Small intestine (tissue), 7 donors: ENCODE data around the gene EGFR. TPM values are rescaled to one million over a fixed set of nuclear protein-coding genes. Genes with fewer than 3 reads are reported as not detected.

Source experiments
- DNase-seq, 2 donors: peaks; one replicate each; pipeline versions ENCODE4 v3.0.0 to v3.0.0-alpha.2; 2013
- FAIRE-seq: peaks from 2 replicates; lab custom pipeline; 2012; peaks lifted over from hg19 to GRCh38; lab: Jason Lieb, UNC
- H3K27ac ChIP-seq, 3 donors: one replicate each; pipeline ENCODE4 v1.5.1; 2013; ENCODE audit warnings: low read length in 2 of 3, mild to moderate bottlenecking in 2 of 3, control low read depth in 1 of 3, inconsistent platforms in 1 of 3, low read depth in 1 of 3, moderate library complexity in 1 of 3
- H3K27me3 ChIP-seq, 3 donors: one replicate each; pipeline ENCODE4 v1.6.1; 2013; ENCODE audit warnings: low read length in 3 of 3, inconsistent platforms in 1 of 3; ENCODE audit not compliant: control insufficient read depth in 3 of 3, insufficient read depth in 3 of 3
- H3K36me3 ChIP-seq, 3 donors: one replicate each; pipeline ENCODE4 v1.6.1; 2013; ENCODE audit warnings: low read length in 3 of 3, inconsistent platforms in 1 of 3, low read depth in 1 of 3, mild to moderate bottlenecking in 1 of 3, moderate library complexity in 1 of 3; ENCODE audit not compliant: control insufficient read depth in 3 of 3, insufficient read depth in 2 of 3
- H3K4me1 ChIP-seq, 3 donors: one replicate each; pipeline ENCODE4 v1.6.1; 2013; ENCODE audit warnings: low read length in 2 of 3, inconsistent platforms in 1 of 3, low read depth in 1 of 3, mild to moderate bottlenecking in 1 of 3, moderate library complexity in 1 of 3; ENCODE audit not compliant: control insufficient read depth in 3 of 3, insufficient read depth in 2 of 3
- H3K4me3 ChIP-seq, 3 donors: one replicate each; pipeline ENCODE4 v1.5.1; 2013; ENCODE audit warnings: low read length in 3 of 3, control low read depth in 1 of 3, inconsistent platforms in 1 of 3, low read depth in 1 of 3, mild to moderate bottlenecking in 1 of 3, moderate library complexity in 1 of 3
- H3K9me3 ChIP-seq, 2 donors: one replicate each; pipeline ENCODE4 v1.6.1; 2013; ENCODE audit warnings: low read depth in 1 of 2, low read length in 1 of 2; ENCODE audit not compliant: control insufficient read depth in 2 of 2, insufficient read depth in 1 of 2
- WGBS, 3 donors: extraction: QIAGEN DNeasy Blood & Tissue Kit; methylation state at CpG; one replicate each; pipeline ENCODE4 v1.1.7; 2013; 5-methylcytosine and 5-hydroxymethylcytosine counted together
- polyA plus RNA-seq, 4 donors: library from polyadenylated mRNA; stranded (reverse) in 3 of 4; unstranded in 1 of 4; fragments of 200-250 nt in 3 of 4; fragments of 120-200 nt in 1 of 4; gene quantifications; one replicate each; pipeline versions ENCODE4 v1.2.1 to v1.2.3, GENCODE V29; 2013
- donor health status: healthy with polysubstance abuse.
- donor health status: control.
- donor health status: control.
- donor health status: Bipolar disorder and iron deficiency.
- donor health status: healthy.

EGFR gene
- polyA plus RNA-seq, 4 donors, result 2.2 to 30.5 (median 6.0) TPM

DNA sequence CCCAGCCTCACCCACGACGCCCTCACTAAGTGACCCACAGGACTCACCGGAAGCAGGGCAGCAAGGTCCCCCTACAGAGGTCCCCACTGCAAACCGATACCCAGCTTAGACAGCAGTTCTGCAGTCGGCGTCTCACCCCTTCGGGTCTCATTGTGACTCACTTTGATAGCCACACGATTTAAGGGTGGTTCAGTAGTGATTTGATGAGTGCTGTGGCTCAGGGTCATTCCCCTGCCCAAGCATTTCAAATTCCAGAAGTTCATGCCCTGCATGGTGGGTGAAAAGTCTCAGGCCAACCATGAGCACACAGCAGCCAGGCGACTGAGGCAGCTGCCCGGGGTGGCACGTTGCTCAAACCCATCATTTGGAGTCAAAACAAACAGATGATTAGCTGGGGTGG, 93.2 kb downstream of the EGFR start:
- FAIRE-seq (no peak), DNase-seq (no peak)
- peaks cover 0 to 22% (median 4%) of the 10 kb centered on the region in 3 donors for H3K4me1 ChIP-seq
- 87 to 91% (median 91%) methylated on average over 11 of the region's 11 CpGs for WGBS, 3 donors
- H3K9me3 ChIP-seq, result no peaks in the 10 kb centered on the region
- no peak overlapping the region for H3K27ac ChIP-seq
- H3K4me3 ChIP-seq, result no peak overlapping the region
- H3K27me3 ChIP-seq, result no peaks in the 10 kb centered on the region
- H3K36me3 ChIP-seq, result peaks cover 0 to 14% (median 0%) of the 10 kb centered on the region in 3 donors

DNA sequence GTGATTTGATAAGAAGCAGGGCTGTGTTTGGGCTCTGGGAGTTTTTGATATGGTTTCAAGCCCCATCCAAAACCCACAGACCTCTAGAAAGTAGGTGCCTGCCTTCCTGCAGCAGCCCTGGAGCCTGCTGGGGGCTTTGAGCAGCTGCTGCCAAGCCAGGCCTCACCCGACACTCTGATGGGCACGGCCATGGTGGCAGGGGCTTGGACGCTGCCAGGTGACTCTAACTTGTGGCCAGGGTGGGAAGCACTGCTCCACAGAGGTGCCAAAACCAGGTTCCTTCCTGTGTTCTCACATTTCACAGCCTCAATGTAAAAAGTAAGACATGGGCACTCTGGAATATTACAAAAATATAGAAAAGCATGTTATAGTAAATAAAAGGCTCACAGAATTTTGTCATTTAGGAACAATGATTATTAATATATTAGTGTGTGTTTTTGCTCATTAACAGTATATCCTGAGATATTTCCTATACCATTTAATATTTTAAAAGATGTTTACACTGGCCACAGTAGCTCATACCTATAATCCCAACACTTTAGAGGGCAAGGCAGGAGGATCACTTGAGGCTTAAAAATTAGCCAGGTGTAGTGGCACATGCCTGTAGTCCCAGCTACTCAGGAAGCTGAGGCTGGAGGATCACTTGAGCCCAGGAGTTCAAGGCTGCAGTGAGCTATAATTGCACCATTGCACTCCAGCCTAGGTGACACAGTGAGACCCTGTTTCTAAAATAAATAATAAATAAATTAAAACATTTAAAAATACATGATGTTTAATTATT, 95.1 kb downstream of the EGFR start:
- Histone ChIP-seq H3K27me3 (no peaks in the 10 kb centered on the region), H3K9me3 (no peaks in the 10 kb centered on the region), H3K4me1 (peaks cover 0 to 15% (median 4%) of the 10 kb centered on the region in 3 donors), H3K4me3 (no peak overlapping the region), H3K27ac (no peak overlapping the region), H3K36me3 (peaks cover 0 to 17% (median 0%) of the 10 kb centered on the region in 3 donors)
- 77 to 92% (median 86%) methylated on average over 3 of the region's 3 CpGs for WGBS, 3 donors
- FAIRE-seq (no peak), DNase-seq (no peak)

DNA sequence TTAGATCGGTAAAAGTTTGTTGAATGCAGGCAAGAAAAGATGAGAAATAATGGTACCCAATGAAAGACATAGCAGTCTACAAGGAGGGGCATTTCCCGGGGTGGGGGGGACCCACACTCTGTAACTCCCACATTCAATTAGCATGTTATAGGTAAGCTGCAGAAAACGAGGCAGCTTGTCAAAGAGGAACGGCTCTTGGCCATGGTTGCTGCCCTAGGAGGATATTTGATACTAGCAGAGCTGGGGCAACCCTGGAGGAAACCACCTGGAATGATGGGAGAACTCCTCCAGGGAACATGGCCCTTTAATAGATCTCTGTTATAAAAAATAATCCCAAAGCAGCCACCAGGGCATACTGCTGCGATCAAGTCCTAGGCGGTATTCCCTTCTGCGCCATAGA, 98.5 kb downstream of the EGFR start:
- no peaks in the 10 kb centered on the region for H3K9me3 ChIP-seq
- DNase-seq, result no peak
- no peak for FAIRE-seq
- no peaks in the 10 kb centered on the region for H3K27me3 ChIP-seq
- 84 to 94% (median 91%) methylated on average over 7 of the region's 7 CpGs for WGBS, 3 donors
- no peak overlapping the region for H3K27ac ChIP-seq
- H3K36me3 ChIP-seq, result peaks cover 0 to 14% (median 0%) of the 10 kb centered on the region in 3 donors
- peaks cover 0 to 15% (median 9%) of the 10 kb centered on the region in 3 donors for H3K4me1 ChIP-seq
- no peak overlapping the region for H3K4me3 ChIP-seq

DNA sequence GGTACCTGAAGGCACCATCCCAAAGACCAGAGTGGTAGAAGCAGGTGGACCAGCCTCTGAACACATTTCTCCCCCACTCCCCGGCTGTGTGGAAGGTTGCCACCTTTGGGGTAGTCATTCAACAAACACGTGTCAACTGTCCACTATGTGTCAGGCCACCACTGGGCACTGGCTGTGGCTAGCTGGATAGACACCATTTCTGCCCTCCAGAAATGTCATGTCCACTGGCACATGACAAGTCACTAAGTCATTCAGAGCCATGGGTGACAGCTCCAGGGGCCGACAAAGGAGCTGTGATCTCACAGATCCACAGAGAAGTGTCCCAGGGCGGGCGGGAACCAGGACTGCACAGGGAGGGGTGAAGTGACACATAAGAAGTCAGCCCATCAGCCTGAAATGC, 99.6 kb downstream of the EGFR start:
- Histone ChIP-seq H3K4me3 (no peak overlapping the region), H3K27me3 (no peaks in the 10 kb centered on the region), H3K36me3 (peaks cover 0 to 11% (median 0%) of the 10 kb centered on the region in 3 donors), H3K9me3 (no peaks in the 10 kb centered on the region), H3K4me1 (peaks cover 0 to 15% (median 9%) of the 10 kb centered on the region in 3 donors), H3K27ac (no peak overlapping the region)
- FAIRE-seq (no peak), DNase-seq (no peak)
- WGBS, 3 donors, result 90 to 93% (median 92%) methylated on average over 5 of the region's 5 CpGs

DNA sequence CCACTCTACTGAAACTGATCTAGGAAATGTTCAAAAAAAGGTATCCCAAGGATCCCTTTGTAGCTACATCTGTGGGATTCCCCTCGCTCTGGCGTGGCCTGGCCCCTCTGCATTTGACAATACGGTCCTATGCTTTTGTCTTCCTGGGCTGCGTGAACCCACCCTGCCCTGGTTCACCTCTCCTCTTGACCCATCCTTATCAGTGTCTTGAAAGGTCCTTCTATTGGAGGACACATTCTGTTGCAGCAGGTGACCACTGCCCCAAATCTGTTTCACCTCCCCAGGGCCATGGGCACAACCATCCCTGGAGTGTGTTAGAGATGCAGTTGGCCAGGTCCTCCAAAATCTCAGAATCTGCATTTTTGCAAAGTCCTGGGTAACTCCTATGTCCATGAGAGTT, 100.8 kb downstream of the EGFR start:
- no peak for DNase-seq
- H3K4me1 ChIP-seq, result peaks cover 0 to 15% (median 9%) of the 10 kb centered on the region in 3 donors
- H3K27me3 ChIP-seq, result no peaks in the 10 kb centered on the region
- FAIRE-seq, result no peak
- H3K9me3 ChIP-seq, result no peaks in the 10 kb centered on the region
- no peak overlapping the region for H3K4me3 ChIP-seq
- 92 to 100% (median 97%) methylated on average over 4 of the region's 4 CpGs for whole genome bisulfite sequencing, 3 donors
- H3K27ac ChIP-seq, result peak overlapping the region in 1 of 3 donors; percentile 73
- peaks cover 0 to 11% (median 0%) of the 10 kb centered on the region in 3 donors for H3K36me3 ChIP-seq

DNA sequence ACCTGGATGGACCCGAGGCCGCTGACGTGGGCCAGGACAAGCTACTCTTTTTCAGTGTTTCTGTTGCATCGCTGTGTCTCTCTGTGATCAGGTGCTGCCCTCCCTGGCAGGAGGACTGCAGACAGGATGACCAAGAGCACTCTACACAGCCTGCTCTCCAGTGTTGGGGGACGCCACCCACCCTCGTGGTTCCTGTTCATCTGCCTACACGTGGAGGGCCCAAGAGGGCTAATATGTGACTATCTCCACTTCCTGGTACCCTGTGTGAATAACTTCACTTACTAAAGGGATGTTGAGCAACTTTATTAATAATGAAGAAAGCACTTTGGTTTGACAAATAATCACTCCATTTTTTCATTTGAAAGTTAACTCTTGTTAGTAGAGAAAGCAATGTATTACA, 101.3 kb downstream of the EGFR start:
- FAIRE-seq, result no peak

DNA sequence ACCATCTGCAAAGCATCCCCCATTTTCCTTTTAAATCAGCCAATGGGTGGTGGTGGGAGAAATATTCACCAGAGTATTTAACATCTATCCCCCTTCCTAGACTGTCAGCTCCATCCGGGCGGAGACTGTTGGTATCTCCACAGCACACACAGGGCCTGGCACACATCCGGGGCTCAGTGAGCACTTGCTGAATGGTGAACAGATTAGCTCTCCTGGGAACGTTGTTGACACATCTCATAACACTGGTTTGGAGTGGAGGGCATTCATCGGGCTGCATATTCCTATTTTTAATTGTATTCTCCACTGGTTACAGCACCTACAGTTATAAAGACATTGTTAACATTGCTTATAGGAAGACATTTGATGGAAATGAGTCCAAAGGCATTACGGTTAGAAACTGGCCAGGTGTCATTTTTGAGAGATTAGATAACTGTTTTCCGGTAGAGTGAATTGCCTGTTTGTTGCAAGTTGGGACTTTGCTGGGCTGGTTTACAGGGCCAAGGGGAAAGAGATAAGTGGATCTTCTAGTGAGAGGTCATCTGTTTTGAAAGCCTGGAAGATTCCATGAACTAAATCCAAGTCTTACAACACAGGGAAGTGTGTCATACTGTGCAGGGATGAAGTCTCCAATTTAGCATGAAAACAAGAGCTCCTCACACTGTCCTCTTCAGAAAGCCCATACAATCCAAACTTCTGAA, 101.8 kb downstream of the EGFR start:
- H3K27ac ChIP-seq, result peak overlapping the region in 2 of 3 donors; percentile 73 to 75
- FAIRE-seq, result no peak
- no peaks in the 10 kb centered on the region for H3K9me3 ChIP-seq
- peak; percentile 49 to 81 for DNase-seq
- WGBS, 3 donors, result 16 to 47% (median 33%) methylated on average over 7 of the region's 7 CpGs
- no peaks in the 10 kb centered on the region for H3K27me3 ChIP-seq
- H3K4me1 ChIP-seq, result peaks cover 0 to 18% (median 9%) of the 10 kb centered on the region in 3 donors
- no peak overlapping the region for H3K4me3 ChIP-seq
- H3K36me3 ChIP-seq, result peaks cover 0 to 14% (median 0%) of the 10 kb centered on the region in 3 donors

More for the DNA sequence above, 101.3 kb downstream of the EGFR start:
- 73 to 76% (median 76%) methylated on average over 7 of the region's 7 CpGs for WGBS, 3 donors
- Histone ChIP-seq H3K27me3 (no peaks in the 10 kb centered on the region), H3K27ac (peak overlapping the region in 2 of 3 donors; percentile 73 to 75), H3K9me3 (no peaks in the 10 kb centered on the region), H3K4me3 (no peak overlapping the region), H3K4me1 (peaks cover 0 to 15% (median 9%) of the 10 kb centered on the region in 3 donors), H3K36me3 (peaks cover 0 to 14% (median 0%) of the 10 kb centered on the region in 3 donors)
- DNase-seq, result no peak

DNA sequence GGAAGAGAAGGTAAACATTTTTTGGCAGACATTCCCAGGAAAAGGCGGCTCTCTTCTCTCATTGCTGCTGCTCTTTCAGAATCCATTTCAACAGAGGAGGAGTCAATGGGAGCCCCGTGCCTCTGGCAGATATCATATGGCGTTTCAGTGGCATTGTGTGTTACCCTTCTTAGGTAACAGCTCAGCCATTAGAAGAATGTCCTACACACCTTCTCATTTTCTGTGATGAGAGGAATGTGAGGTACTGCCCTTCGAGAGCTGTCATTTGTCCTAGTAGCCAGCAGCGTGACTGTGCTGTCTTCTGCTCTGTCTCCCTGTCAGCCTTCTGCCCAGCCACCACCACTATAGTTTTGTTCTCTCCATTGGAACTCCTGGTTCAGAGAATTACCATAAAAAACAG, 102.4 kb downstream of the EGFR start:
- Histone ChIP-seq H3K27me3 (no peaks in the 10 kb centered on the region), H3K9me3 (no peaks in the 10 kb centered on the region), H3K27ac (peak overlapping the region in 2 of 3 donors; percentile 46 to 75), H3K36me3 (peaks cover 0 to 16% (median 0%) of the 10 kb centered on the region in 3 donors), H3K4me1 (peaks cover 0 to 19% (median 9%) of the 10 kb centered on the region in 3 donors), H3K4me3 (no peak overlapping the region)
- FAIRE-seq, result no peak
- no peak for DNase-seq
- 38 to 61% (median 46%) methylated on average over 5 of the region's 5 CpGs for WGBS, 3 donors
